SHP77 (cell line): ENCODE measurements around the gene CTDNEP1.
A peak's percentile ranks its signal among the peaks of the same experiment; 100 is the strongest.

Source experiments
- DNase-seq, 2 experiments: peaks; one replicate each; lab custom pipeline; 2025; lab: John Stamatoyannopoulos, UW

Gene CTDNEP1

GRCh38 chr17:7228920-7229319 lies 22.6 kb downstream of the CTDNEP1 start:
- DNase-seq = no peak

GRCh38 chr17:7226721-7227710 lies 24.5 kb downstream of the CTDNEP1 start:
- no peak for DNase-seq

- no peak for DNase-seq
Measured at GRCh38 chr17:7225711-7226331, 25.7 kb downstream of the CTDNEP1 start.

GRCh38 chr17:7224661-7225111 lies 26.8 kb downstream of the CTDNEP1 start:
- no peak for DNase-seq

- no peak for DNase-seq
Measured at GRCh38 chr17:7224110-7224509, 27.4 kb downstream of the CTDNEP1 start.

- DNase-seq = no peak
Measured at GRCh38 chr17:7223375-7223774, 28.2 kb downstream of the CTDNEP1 start.

GRCh38 chr17:7222972-7223292 lies 28.6 kb downstream of the CTDNEP1 start:
- DNase-seq = no peak

- DNase-seq = no peak
Measured at GRCh38 chr17:7222093-7222971, 29.2 kb downstream of the CTDNEP1 start.

- no peak for DNase-seq
Measured at GRCh38 chr17:7221278-7222092, 30.0 kb downstream of the CTDNEP1 start.

- DNase-seq = peak; percentile 45 to 77
Measured at GRCh38 chr17:7220593-7221277, 30.8 kb downstream of the CTDNEP1 start.

GRCh38 chr17:7219812-7220592 lies 31.5 kb downstream of the CTDNEP1 start, which contains the start of the genes ACADVL and DLG4:
ACADVL (plus strand) TSS chr17:7219938; CDS start chr17:7219985, 47 bp downstream.
DLG4 (minus strand) TSS chr17:7219836.
- DNase-seq = peak; percentile 89 to 91

GRCh38 chr17:7219229-7219811 lies 32.2 kb downstream of the CTDNEP1 start:
- DNase-seq = no peak

- DNase-seq = no peak
Measured at GRCh38 chr17:7218758-7219157, 32.8 kb downstream of the CTDNEP1 start.

GRCh38 chr17:7218166-7218565 lies 33.4 kb downstream of the CTDNEP1 start:
- no peak for DNase-seq

GRCh38 chr17:7217113-7217987 lies 34.2 kb downstream of the CTDNEP1 start:
- DNase-seq = peak; percentile 39 to 73

GRCh38 chr17:7216242-7217112 lies 35.1 kb downstream of the CTDNEP1 start:
- DNase-seq = no peak

GRCh38 chr17:7215652-7216180 lies 35.8 kb downstream of the CTDNEP1 start:
- peak; percentile 15 to 34 for DNase-seq
